Occipital lobe (tissue), 2 donors: ENCODE results near the gene FIG4. TPM values are rescaled to one million over a fixed set of nuclear protein-coding genes. Genes with fewer than 3 reads are reported as not detected.
"Not testable (repeated sequence)": the region's sequence is repeated elsewhere in the genome, so short reads cannot be mapped to it uniquely, and the experiment has no call there.

Experiments used
- DNase-seq: peaks from one replicate; lab custom pipeline; 2025; lab: John Stamatoyannopoulos, UW
- total RNA-seq: library from RNA; depleted of rRNA; stranded (reverse); fragments of >200 nt; gene quantifications from one replicate; pipeline ENCODE4 v1.2.3, GENCODE V29; 2014

The FIG4 gene
- total RNA-seq, 1 donor from 2014 or later: 42.9 TPM

DNA sequence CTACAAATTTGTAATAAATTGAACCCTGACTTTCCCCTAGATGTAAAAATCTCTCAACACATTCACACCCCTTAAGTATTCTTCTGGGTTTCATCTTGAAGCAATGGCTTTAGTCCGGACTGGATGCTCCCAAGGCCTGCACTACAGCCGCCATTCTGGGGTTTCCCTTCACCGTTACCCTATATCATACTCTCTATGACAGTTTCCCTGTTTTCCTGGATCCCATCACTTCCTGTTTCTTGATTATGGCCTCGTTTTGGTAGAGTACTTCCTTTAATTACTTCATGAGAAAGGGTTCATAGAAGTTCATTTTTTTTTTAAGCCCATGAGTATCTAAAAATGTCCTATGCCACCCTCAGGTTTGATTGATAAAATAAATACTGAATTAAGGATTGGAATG lies 11.7 kb downstream of the FIG4 start:
- DNase-seq: no peak

DNA sequence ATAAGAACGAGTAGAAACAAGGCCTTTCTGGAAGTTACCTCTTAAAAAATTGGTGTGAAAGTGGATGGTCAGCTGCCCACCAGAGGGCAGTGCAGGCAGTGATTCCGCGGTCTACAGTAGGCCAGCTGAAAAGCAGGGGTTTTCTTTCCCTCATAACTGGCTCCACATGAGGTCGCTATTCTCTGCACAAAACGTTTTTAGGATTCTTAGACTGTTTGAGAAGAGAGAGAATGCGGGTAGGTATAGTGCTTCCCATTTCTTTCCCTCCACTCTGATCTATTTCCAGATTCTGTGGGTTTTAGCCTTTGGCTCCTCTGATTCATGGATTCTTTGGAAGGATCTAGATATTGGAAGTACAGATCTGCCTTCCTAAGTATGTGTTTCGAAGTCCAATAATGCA lies 14.2 kb downstream of the FIG4 start:
- DNase-seq: peak; percentile 69

DNA sequence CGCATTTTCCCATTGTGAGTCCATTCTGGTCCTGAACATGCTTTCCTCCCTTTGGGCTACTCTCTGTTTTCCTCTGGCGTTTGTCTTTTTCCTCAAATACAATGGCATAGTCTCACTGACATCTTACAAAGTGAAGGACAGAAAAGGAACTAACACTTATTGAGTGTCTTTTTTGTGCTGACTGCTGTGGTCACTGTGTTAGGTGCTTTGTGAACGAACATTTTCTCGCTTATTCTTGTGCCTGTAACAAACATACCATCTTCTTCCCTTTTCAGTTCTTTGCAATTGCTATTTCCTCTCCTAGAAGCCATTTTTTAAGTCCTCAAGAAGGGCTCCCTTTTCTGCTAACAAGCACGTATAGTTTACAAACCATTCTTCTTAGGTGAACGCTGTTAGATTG lies 15.4 kb downstream of the FIG4 start:
- no peak for DNase-seq

DNA sequence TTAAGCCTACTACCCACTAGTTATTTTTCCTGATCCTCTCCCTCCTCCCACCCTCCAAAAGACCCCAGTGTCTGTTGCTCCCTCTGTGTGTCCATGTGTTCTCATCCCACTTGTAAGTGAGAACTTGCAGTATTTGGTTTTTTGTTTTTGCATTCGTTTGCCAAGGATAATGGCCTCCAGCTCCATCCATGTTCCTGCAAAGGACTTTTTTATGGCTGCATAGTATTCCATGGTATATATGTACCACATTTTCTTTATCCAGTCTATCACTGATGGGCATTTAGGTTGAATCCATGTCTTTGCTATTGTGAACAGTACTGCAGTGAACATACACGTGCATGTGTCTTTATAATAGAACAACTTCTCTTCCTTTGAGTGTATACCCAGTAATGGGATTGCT lies 17.0 kb downstream of the FIG4 start:
- not testable (repeated sequence) for DNase-seq

DNA sequence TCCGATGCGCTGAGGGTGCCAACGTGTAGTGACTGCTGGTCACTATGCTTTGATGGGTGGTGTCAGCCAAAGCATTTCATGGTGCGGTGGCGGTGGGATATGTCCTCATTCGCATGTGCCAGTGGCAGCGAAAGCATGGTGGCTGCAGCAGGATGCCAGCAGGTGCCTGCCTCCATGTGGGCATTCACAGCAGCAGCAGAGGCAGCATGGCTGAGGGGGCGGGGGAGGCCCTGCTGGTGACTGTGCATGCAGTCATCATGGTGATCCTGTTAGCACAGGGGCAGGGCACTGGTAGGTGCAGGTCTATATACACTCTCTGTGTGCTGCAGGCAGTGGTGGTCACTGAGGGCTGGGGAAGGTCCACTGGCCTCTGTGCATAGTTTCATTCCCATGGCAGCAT lies 22.0 kb downstream of the FIG4 start:
- DNase-seq: no peak

DNA sequence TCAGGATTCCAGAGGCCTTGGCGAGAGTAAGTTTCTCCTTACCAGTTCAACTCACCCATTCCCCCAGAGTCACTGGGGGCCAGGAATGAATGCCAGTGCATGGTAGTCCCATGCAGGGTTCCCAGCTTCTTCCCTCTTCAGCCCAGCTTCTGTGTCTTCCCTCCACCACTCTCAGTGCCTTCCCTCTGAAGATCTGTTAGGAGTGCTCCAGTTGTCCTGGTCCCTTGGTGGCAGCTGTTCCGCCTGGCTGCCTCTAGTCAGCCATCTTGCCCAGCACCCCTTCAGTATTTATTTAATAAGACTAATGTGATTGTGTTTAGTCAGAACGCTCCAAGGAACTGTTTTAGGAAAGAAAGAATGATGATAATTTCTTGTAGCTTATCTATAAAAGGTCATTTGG lies 23.1 kb downstream of the FIG4 start:
- no peak for DNase-seq

DNA sequence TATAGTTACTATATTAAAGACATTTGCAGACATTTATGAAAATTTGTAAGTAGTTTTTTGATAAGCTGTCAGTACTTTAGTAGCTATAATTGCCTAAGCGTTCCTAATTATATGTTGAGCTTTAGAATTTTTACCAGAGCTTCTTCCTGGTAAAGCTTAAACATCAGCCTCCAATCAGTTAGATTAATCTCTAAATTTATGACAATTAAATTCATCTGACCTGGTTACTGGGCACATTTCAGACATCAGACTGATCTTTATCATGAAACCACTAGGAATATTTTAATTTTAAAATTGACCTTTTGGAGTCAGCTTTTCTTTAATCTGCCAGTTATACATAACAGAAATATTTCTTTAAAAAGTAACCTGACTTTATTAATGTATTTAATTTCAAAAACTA lies 23.5 kb downstream of the FIG4 start:
- no peak for DNase-seq

DNA sequence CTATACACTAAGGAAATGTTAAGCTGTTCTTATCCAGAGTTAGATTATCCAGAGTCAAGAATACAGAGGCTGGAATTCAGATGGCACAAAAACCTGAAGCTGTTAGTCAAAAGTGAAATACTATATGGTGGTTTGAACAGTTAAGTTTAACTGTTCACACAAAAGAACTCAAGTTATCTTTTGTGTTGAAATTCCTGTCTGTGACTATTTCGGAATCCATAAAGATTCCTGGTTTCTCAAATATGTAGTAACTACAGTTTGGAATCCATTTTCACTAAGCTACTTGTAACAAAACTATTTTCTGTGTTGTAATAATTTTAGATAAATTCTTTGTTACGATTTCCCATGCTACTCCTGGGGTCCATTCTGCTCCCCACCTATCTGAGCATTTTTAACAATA lies 24.5 kb downstream of the FIG4 start:
- DNase-seq: no peak

DNA sequence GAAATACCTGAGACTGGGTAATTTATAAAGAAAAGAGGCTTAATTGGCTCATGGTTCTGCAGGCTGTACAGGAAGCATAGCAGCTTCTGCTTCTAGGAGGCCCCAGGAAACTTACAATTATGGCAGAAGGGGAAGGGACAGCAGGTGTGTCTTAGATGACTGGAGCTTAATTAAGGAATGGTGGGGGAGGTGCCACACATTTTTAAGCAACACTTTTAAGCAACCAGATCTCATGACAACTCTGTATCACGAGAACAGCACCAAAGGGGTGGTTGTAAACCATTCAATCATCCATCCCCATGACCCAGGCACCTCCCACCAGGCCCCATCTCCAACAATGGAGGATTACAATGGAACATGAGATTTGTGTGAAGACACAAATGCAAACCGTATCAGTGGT lies 26.9 kb downstream of the FIG4 start:
- no peak for DNase-seq

DNA sequence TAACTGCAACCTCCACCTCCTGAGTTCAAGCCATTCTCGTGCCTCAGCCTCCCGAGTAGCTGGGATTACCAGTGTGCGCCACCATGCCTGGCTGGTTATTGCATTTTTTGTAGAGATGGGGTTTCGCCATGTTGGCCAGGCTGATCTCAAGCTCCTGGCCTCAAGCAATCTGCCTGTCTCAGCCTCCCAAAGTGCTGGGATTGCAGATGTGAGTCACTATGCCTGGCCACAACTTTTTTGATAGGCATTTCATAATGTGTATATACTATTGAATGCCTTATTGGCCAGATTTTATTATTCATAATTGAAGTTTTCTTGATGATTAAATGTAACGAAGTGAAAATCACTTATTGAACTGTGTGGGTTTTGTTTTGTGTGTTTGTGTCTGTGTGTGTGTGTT lies 27.9 kb downstream of the FIG4 start:
- DNase-seq: no peak

DNA sequence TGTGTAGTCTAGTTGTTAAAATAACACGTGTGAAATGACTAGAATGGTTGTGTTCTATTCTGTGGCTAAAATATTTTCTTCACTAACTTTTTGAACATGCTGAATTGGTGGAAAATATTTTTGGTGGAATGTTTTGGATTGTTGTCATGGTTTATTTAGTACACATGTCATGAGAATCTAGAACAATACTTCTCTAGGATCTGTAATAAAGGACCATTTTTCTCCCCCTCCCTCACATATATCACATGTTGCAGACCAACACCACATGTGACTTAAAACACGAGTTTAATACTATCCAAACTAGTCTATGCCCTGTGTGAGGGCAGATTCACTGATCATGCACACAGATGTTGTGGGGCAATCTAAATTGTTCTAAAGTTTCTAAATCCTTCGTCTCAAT lies 29.2 kb downstream of the FIG4 start:
- no peak for DNase-seq

DNA sequence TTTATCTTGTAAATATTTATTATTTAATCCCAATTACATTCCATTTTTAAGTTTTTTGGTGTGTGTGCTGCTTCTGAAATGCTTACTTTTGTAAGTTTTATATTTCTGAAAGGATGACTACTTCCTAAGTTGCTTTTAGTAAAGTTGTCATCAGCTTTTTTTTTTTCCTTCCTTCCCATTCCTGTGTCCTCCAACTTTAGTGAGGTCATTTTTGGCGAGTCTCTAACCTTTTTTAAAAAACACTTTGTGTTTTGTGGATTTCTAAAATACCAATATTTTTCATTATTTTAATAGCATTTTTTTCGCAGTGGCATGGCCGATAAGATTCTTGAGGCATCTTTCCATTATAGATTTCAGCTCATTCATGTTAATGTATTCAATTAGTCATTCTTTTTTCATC lies 30.9 kb downstream of the FIG4 start:
- no peak for DNase-seq

DNA sequence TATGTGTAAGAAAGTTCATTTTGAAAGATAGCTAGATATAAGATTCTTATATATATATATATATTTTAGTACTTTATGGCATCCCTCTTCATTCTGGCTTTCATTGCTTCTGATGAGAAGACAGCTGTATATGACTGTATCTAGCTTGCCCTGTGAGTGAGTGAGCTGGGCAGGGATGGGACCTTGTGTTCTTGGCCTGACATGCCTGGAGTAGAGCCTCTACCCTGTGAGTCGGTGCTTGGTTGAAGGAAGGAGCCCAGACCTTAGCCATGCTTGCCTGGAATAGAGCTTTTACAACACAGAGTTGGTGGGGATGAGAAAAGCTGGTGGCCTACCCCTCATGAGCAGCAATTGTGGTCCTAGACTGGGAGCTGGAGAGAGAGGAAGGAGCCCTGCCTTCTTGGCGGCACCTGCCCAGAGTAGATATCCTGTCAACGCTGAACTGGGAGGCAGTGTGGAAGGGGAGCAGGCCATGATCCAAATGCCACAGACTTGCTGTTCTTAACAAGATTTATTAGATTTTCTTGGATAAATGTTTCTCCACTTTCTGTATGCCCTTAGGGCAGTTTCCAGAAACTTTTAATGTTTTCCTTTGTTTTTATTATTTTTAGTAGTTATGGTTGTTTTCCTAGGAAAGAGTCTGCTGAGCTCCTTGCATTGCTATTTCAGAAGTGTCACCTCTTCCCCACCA lies 31.6 kb downstream of the FIG4 start:
- no peak for DNase-seq

DNA sequence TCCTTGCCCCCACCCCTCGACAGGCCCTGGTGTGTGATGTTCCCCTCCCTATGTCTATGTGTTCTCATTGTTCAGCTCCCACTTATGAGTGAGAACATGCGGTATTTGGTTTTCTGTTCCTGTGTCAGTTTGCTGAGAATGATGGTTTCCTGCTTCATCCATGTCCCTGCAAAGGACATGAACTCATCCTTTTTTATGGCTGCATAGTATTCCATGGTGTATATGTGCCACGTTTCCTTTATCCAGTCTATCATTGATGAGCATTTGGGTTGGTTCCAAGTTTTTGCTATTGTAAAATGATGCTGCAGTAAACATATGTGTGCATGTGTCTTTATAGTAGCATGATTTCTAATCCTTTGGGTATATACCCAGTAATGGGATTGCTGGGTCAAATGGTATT lies 34.2 kb downstream of the FIG4 start:
- DNase-seq: not testable (repeated sequence)

DNA sequence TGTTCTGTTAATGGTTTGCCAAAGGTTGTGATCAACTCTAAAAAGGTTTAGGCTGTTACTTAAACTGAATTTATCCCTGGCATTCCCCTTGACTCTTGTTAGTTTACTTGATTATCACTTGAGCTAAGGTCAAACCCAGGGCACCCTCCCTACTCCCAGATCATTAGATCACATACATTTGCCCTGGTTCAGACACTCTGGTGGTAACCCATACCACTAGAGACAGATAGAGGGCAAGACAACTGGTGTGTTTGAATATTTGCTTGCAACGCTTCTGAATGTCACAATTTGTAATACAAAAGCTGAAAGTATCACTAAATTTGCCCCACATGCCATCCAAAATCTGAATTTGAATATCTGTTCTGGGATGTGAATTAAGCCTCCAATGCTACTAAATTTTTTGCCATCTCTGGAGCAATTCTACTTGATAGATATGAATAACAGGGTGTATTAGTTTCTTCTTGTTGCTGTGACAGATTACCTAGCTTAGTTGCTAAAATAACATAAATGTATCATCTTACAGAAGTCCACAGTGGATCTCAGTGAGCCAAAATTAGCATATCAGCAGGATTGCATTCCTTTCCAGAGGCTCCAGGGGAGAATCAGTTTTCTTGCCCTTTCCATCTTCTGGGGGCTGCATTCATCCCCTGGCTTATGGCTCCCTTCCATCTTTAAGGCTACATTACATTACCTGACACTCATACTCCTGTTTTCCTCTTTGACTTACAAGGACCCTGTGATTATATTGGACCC lies 45.4 kb downstream of the FIG4 start:
- no peak for DNase-seq

DNA sequence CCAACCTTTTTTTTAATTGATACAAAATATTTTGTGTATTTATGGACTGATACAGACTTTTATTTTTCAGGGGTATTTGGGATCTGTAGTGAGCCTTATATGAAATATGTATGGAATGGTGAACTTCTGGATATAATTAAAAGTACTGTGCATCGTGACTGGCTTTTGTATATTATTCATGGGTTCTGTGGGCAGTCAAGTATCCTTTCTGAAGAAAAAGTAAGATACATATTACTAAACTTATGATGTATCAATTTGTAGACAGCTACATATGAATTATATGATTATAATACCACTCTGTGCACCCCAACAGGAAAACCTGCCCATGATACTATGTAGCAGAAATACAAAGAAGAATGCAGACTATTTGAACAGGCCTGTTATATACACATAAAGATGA lies 47.2 kb downstream of the FIG4 start:
- DNase-seq: no peak

DNA sequence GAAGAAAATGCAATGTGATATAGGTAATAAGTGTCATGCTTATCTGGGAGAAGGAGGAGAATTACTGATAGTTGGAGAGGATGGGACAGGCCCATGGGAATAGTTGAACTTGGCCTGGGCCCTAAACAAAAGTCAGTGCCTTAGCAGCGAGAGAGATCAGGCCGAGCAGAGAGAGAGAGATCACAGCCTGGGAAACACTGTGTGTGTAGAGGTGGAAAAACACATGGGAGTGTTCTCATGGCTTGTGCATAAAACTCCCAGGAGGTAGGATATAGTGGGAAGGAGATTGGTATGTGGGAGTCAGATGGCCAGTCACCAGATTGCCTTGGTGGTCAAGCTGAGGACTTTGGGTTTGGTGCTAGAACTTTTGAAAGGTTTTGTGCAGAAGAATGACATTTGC lies 47.6 kb downstream of the FIG4 start:
- no peak for DNase-seq

DNA sequence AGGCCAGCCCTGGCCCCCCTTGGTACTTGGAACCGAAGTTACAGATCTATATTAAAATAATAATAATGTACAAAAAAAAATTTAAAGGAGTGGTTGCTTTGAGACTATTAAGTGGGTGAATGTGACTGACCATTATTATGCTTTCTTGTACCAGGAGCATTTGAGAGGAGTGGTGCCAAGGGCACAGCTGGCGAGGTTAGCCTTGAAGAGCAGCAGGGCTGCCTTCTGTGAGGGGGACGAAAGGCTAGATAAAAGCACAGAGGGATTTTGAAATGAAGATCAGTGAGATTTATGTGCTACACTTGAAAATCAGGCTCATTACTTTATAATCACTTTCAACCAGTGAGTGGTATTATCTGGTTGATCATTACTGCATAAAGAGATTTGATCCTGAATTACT lies 48.6 kb downstream of the FIG4 start:
- no peak for DNase-seq

DNA sequence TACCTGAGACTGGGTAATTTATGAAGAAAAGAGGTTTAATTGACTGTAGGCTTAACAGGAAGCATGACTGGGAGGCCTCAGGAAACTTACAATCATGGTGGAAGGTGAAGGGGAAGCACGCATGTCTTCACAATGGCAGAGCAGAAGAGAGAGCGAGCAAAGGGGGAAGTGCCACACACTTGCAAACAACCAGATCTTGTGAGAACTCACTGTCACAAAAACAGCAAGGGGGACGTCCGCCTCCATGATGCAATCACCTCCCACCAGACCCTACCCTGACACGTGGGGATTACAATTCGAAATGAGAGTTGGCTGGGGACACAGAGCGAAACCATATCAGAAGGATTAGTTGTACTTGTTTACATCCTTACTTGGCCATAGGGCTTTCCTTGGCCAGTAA lies 49.7 kb downstream of the FIG4 start:
- DNase-seq: no peak

DNA sequence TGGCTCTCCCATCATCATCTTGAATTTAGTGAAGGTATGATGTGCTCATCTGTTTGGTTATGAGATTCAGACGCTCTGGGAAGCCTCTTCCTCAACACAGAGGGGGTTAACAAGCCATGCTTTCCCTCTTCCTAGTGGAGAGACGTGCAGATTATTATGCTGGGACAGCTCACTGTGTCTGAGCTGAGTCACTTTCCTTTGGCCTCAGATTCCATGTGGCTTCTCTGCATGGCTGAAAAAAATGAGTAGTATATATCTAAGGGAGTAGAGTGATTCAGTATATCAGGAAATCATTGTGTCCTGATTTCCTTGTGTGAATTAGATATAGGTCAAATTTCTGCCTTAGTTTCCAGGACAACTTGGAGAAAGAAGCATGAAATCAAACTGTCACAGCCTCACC lies 52.6 kb downstream of the FIG4 start:
- DNase-seq: no peak

DNA sequence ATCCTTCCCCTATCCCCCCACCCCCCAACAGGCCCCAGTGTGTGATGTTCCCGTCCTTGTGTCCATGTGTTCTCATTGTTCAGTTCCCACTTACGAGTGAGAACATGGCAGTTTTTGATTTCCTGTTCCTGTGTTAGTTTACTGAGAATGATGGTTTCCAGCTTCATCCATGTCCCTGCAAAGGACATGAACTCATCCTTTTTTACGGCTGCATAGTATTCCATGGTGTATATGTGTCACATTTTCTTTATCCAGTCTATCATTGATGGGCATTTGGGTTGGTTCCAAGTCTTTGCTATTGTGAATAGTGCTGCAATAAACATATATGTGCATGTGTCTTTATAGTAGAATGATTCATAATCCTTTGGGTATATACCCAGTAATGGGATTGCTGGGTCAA lies 53.7 kb downstream of the FIG4 start:
- DNase-seq: not testable (repeated sequence)

DNA sequence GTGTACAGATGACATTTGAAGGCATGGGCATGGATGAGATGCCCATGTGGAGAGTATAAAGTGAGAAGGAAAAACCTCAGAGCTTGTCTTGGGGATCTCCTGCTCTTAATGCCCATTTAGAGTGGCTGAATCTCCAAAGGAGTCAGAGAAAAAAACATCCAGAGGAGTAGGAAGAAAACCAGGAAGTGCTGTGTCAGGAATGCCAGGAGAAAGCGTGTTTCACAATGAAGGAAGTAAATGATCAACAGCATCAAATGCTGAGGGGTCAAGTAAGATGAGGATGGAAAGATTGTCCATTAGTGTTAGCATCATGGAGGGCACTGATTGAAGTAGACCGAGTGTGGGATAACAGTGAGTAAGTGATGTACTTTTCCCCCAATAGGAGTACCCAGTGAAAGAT lies 56.1 kb downstream of the FIG4 start:
- no peak for DNase-seq
